CD4-positive, alpha-beta T cell (primary cell): ENCODE results near the gene CERS5. TPM values are rescaled to one million over a fixed set of nuclear protein-coding genes. Genes with fewer than 3 reads are reported as not detected.
A peak's percentile ranks its signal among the peaks of the same experiment; 100 is the strongest.
"Not testable (repeated sequence)": the region's sequence is repeated elsewhere in the genome, so short reads cannot be mapped to it uniquely, and the experiment has no call there.

Experiments
- ATAC-seq: fragments of 200-7000 bp; cut with Tn5 transposase; one replicate; pipeline ENCODE4 v1.10.0; 2022; ENCODE audit warnings: mild to moderate bottlenecking; ENCODE audit not compliant: poor library complexity
- CTCF ChIA-PET: fragments of 350-600 bp; sonication (Branson Sonifier 250); formaldehyde crosslinking; loops from one replicate; lab custom pipeline; 2021; ENCODE audit warnings: antibody characterized with exemption, inconsistent platforms; lab: Charles Lee
- POLR2A ChIA-PET: fragments of 350-600 bp; sonication (Branson Sonifier 250); formaldehyde crosslinking; loops from one replicate; lab custom pipeline; 2021; ENCODE audit warnings: antibody characterized with exemption, inconsistent platforms; lab: Charles Lee
- DNase-seq, 14 experiments: peaks; one replicate each; pipeline ENCODE4 v3.0.0-alpha.2; 2013 to 2020; ENCODE audit warnings: mixed read lengths in 2 of 14
- H3K27ac ChIP-seq, 2 donors: one replicate each; pipeline versions ENCODE4 v1.5.1 to v1.7.0; 2013; ENCODE audit warnings: low read length in 2 of 2, low read depth in 1 of 2, mild to moderate bottlenecking in 1 of 2
- H3K27me3 ChIP-seq, 2 experiments: 1 replicate in 1 of 2; 2 replicates in 1 of 2; pipeline versions ENCODE4 v1.6.1 to v1.7.0; 2013; ENCODE audit warnings: low read length in 2 of 2, control low read depth in 1 of 2, mild to moderate bottlenecking in 1 of 2, moderate library complexity in 1 of 2; ENCODE audit not compliant: insufficient read depth in 2 of 2, control insufficient read depth in 1 of 2
- H3K36me3 ChIP-seq: one replicate; pipeline ENCODE4 v1.6.1; 2013; ENCODE audit warnings: low read length, control low read depth; ENCODE audit not compliant: insufficient read depth
- H3K4me1 ChIP-seq: one replicate; pipeline ENCODE4 v1.6.1; 2013; ENCODE audit warnings: low read length, control low read depth; ENCODE audit not compliant: insufficient read depth
- H3K4me3 ChIP-seq: one replicate; pipeline ENCODE4 v1.5.1; 2013; ENCODE audit warnings: mild to moderate bottlenecking, low read length, moderate library complexity
- H3K9me3 ChIP-seq, 2 experiments: 1 replicate in 1 of 2; 2 replicates in 1 of 2; pipeline versions ENCODE4 v1.6.1 to v1.7.0; 2013; ENCODE audit warnings: low read length in 2 of 2, mild to moderate bottlenecking in 2 of 2, control low read depth in 1 of 2, moderate library complexity in 1 of 2; ENCODE audit not compliant: control insufficient read depth in 1 of 2, insufficient read depth in 1 of 2
- H3K27ac Mint-ChIP-seq: one replicate; pipeline ENCODE4 v1.8.0; 2020; ENCODE audit warnings: mixed read lengths
- H3K27me3 Mint-ChIP-seq: one replicate; pipeline ENCODE4 v1.8.0; 2021; ENCODE audit warnings: mixed read lengths
- H3K36me3 Mint-ChIP-seq: one replicate; pipeline ENCODE4 v1.8.0; 2021; ENCODE audit warnings: low read depth, mixed read lengths
- H3K4me1 Mint-ChIP-seq: one replicate; pipeline ENCODE4 v1.8.0; 2021; ENCODE audit warnings: low read depth, mixed read lengths
- H3K4me3 Mint-ChIP-seq: one replicate; pipeline ENCODE4 v1.8.0; 2020; ENCODE audit warnings: mild to moderate bottlenecking, mixed read lengths
- H3K9me3 Mint-ChIP-seq: one replicate; pipeline ENCODE4 v1.8.0; 2020; ENCODE audit warnings: mixed read lengths
- CTCF ChIP-seq: fragments of 200-600 bp; IDR thresholded peaks from one replicate; pipeline ENCODE4 v1.8.0; 2022; ENCODE audit warnings: antibody characterized with exemption, mild to moderate bottlenecking
- intact Hi-C, 2 experiments: fragments of 100-400 bp; cut with DNase I in 1 of 2; cut with micrococcal nuclease in 1 of 2; formaldehyde crosslinking; loops; one replicate each; pipeline versions ENCODE4 v1.15.1 to v1.9.0; 2023 to 2025; cut with DNase I, micrococcal nuclease
- total RNA-seq, 174 experiments: library from RNA in 2 of 174; stranded (reverse) in 2 of 174; gene quantifications; one replicate each; pipeline ENCODE4 v1.2.3 and lab custom pipeline; 2021 to 2026

CERS5 gene
- total RNA-seq, 2 experiments from 2014 or later: 42.3 to 44.5 TPM

DNA sequence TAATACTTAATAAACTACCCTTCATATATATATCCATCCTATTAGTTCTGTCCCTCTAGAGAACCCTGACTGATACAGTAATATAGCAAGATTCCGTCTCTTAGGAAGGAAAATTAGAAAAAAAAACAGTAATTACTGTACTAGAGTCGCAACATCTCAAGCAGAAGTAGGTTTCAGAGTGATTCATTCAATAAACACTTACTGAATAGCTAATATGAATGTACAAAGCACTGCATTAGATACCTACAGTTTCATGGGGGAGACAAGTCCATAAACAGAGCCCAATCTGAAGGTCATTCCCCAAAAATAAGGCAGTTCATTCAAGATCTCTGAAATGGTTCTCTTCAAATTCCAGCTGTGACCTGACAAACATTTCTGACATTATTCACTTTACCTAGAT is 9.9 kb downstream of the CERS5 start:
- DNase-seq: no peak
- Mint-ChIP-seq H3K4me3 (no peak overlapping the region), H3K36me3 (peaks cover 29% of the 10 kb centered on the region), H3K4me1 (peaks cover 32% of the 10 kb centered on the region), H3K27ac (peak overlapping the region; percentile 6), H3K27me3 (no peaks in the 10 kb centered on the region), H3K9me3 (no peaks in the 10 kb centered on the region)
- Histone ChIP-seq H3K27me3 (no peaks in the 10 kb centered on the region), H3K4me3 (no peak overlapping the region), H3K4me1 (no peaks in the 10 kb centered on the region), H3K36me3 (peaks cover 10% of the 10 kb centered on the region), H3K9me3 (no peaks in the 10 kb centered on the region), H3K27ac (no peak overlapping the region)
- ChIA-PET CTCF (interaction anchor here (0.5 to 1.8 kb wide), 3 partner anchors 46 to 145 kb away, joined by 3 to 7 read pairs (median 4); partner anchors contain the start of gene COX14), POLR2A (interaction anchor here (0.8 to 1.1 kb wide), 2 partner anchors 9 to 10 kb away, joined by 3 to 4 read pairs; partner anchors contain the start of gene CERS5)
- intact Hi-C loops: no loop called here
- ATAC-seq: no peak
- no peak for TF ChIP-seq CTCF

GRCh38 chr12:50156641-50157040 is 10.5 kb downstream of the CERS5 start:
- no peak for ATAC-seq
- H3K27me3 ChIP-seq: no peaks in the 10 kb centered on the region
- Mint-ChIP-seq H3K4me3 (no peak overlapping the region), H3K9me3 (no peaks in the 10 kb centered on the region), H3K27me3 (no peaks in the 10 kb centered on the region), H3K27ac (peak overlapping the region; percentile 6), H3K36me3 (peaks cover 29% of the 10 kb centered on the region), H3K4me1 (peaks cover 32% of the 10 kb centered on the region)
- no peak overlapping the region for H3K4me3 ChIP-seq
- no peaks in the 10 kb centered on the region for H3K4me1 ChIP-seq
- POLR2A ChIA-PET: interaction anchor here (1.1 kb wide), 1 partner anchor 10 kb away, joined by 3 read pairs; the partner anchor contains the start of gene CERS5
- H3K36me3 ChIP-seq: peaks cover 10% of the 10 kb centered on the region
- TF ChIP-seq CTCF: no peak
- H3K9me3 ChIP-seq: no peaks in the 10 kb centered on the region
- intact Hi-C loops: no loop called here
- DNase-seq: no peak
- CTCF ChIA-PET: interaction anchor here (0.5 to 1.8 kb wide), 2 partner anchors 45 to 145 kb away, joined by 3 to 7 read pairs; partner anchors contain the start of gene COX14
- no peak overlapping the region for H3K27ac ChIP-seq

DNA sequence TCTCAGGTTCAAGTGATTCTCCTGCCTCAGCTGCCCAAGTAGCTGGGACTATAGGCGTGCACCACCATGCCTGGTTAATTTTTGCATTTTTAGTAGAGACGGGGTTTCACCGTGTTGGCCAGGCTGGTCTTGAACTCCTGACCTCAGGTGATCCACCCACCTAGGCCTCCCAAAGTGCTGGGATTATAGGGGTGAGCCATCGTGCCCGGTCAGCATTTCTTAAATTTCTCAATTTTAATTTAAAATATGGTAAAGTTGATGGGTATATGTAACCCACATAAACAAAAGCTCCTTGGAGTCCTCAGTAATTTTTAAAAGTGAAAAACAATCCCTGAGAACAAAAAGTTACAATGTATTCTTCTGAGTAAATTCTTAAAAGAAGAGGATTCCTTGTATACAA is 12.2 kb downstream of the CERS5 start:
- intact Hi-C loops, ATAC-seq, H3K9me3 ChIP-seq, H3K27me3 Mint-ChIP-seq, H3K4me1 ChIP-seq, H3K27me3 ChIP-seq, H3K36me3 ChIP-seq, H3K4me3 Mint-ChIP-seq, H3K27ac ChIP-seq, H3K27ac Mint-ChIP-seq, DNase-seq, H3K9me3 Mint-ChIP-seq, H3K4me3 ChIP-seq, CTCF ChIA-PET: not testable (repeated sequence)
- Mint-ChIP-seq H3K4me1 (peaks cover 34% of the 10 kb centered on the region), H3K36me3 (peaks cover 30% of the 10 kb centered on the region)
- POLR2A ChIA-PET: interaction anchor here (1.9 kb wide), 1 partner anchor 12 kb away, joined by 7 read pairs; the partner anchor contains the start of gene CERS5
